ENCODE data around the gene HSD3B7.

The HSD3B7 gene

DNA sequence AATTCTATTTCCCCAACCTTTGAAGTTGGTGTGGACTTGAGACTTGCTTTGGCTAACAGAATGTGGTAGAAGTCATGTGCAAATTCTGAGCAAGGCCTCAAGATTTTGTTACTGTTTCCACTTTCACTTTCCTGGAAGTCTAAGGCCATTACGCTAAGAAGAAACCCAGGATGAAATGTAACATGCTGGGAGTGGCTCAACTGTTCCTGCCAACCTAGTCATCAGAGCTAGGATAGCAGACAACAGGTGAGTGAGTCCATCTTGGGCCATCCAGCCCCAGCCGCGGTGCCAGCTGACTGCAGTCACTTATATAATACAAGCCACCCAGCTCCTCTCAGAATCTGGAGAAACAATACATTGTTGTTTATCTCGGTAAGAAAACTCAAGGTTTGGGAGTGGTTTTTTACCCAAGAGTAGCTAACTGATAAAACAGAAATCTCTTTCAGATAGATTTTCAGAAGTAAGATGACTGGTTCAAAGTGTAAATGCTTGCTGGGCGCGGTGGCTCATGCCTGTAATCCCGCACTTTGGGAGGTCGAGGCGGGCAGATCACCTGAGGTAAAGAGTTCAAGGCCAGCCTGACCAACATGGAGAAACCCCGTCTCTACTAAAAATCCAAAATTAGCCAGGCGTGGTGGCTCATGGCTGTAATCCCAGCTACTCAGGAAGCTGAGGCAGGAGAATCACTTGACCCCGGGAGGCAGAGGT is 37.7 kb downstream of the HSD3B7 start:
- TF ChIP-seq CTCF (IDR thresholded peaks at IDR 0.05; ENCODE audit: low read depth, low read length), result no peak
- no peak for DNase-seq (ENCODE audit: low read depth in 2 of 2)
- H3K4me3 ChIP-seq (replicated peaks in 1 of 2; ENCODE audit: low read depth in 2 of 2, low read length in 2 of 2), result no peak overlapping the region

DNA sequence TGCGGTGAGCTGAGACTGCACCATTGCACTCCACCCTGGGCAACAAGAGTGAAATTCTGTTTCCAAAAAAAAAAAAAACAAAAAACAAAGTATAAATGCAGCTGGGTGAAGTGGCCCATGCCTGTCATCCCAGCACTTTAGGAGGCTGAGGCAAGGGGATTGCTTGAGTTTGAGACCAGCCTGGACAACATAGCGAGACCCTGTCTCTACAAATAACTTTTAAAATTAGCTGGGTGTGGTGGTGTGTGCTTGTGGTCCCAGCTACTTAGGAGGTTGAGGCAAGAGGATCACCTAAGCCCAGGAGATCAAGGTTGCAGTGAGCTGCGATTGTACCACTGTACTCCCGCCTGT is 38.2 kb downstream of the HSD3B7 start:
- no peak for TF ChIP-seq CTCF (IDR thresholded peaks at IDR 0.05; ENCODE audit: low read depth, low read length)
- no peak overlapping the region for H3K4me3 ChIP-seq (replicated peaks in 1 of 2; ENCODE audit: low read depth in 2 of 2, low read length in 2 of 2)
- no peak for DNase-seq (ENCODE audit: low read depth in 2 of 2)

DNA sequence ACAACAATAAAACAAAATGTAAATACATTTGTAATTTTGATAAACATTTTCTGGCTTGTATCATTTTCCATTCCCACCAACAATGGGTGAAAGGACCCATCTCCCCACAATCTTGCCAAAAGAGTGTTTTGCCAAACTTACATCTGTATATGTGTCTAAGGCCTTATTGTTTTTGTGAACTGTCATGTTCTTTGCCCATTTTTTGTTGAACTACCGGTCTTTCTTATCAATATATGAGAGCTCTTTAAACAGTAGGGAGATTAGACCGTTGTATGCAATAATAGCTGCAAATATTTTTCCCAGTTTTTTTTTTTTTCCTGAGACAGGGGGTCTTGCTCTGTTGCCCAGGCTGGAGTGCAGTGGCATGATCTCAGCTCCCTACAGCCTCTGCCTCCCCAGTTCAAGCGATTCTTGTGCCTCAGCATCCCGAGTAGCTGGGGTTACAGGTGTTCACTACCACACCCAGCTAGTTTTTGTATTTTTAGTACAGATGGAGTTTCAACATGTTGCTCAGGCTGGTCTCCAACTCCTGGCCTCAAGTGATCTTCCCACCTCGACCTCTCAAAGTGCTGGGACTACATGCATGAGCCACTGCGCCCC is 38.7 kb downstream of the HSD3B7 start:
- DNase-seq (ENCODE audit: low read depth in 2 of 2), result no peak
- TF ChIP-seq CTCF (IDR thresholded peaks at IDR 0.05; ENCODE audit: low read depth, low read length), result no peak
- H3K4me3 ChIP-seq (replicated peaks in 1 of 2; ENCODE audit: low read depth in 2 of 2, low read length in 2 of 2), result no peak overlapping the region

GRCh38 chr16:31025339-31025738 is 40.3 kb downstream of the HSD3B7 start:
- H3K4me3 ChIP-seq (replicated peaks in 1 of 2; ENCODE audit: low read depth in 2 of 2, low read length in 2 of 2), result no peak overlapping the region
- TF ChIP-seq CTCF (IDR thresholded peaks at IDR 0.05; ENCODE audit: low read depth, low read length), result no peak
- no peak for DNase-seq (ENCODE audit: low read depth in 2 of 2)

DNA sequence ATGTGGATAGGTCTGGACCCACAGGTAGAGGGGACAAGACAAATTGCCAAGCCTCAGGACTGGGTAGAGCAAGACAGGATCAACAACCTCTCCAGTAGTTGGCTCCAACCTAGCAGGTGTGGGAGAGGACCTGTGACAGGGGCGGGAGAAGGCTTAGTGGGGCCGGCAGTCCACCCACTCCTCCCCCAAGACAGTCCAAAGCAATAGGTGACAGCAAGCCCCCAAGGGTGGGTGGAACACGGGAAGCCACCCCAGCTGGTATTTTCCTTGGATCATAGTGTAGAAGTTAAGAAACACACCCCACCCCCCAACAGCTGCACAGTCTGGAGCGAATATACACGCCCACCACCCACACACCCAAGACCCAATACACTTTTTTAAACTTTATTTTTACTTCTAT is 44.3 kb downstream of the HSD3B7 start:
- no peak for DNase-seq (ENCODE audit: low read depth in 2 of 2)
- no peak for TF ChIP-seq CTCF (IDR thresholded peaks at IDR 0.05; ENCODE audit: low read depth, low read length)
- H3K4me3 ChIP-seq (replicated peaks in 1 of 2; ENCODE audit: low read depth in 2 of 2, low read length in 2 of 2), result no peak overlapping the region

- no peak for TF ChIP-seq CTCF (IDR thresholded peaks at IDR 0.05; ENCODE audit: low read depth, low read length)
- no peak for DNase-seq (ENCODE audit: low read depth in 2 of 2)
- H3K4me3 ChIP-seq (replicated peaks in 1 of 2; ENCODE audit: low read depth in 2 of 2, low read length in 2 of 2), result no peak overlapping the region
Measured at GRCh38 chr16:31031276-31031675, 46.3 kb downstream of the HSD3B7 start.

Data from cardiac fibroblast (primary cell).